HEK293 (cell line): Measurements from ENCODE around the gene CHI3L1.

Source experiments
- CTCF ChIA-PET: fragments of 350-600 bp; formaldehyde crosslinking; extraction: SDS; loops from one replicate; lab custom pipeline; 2021; ENCODE audit warnings: antibody characterized with exemption; lab: Yijun Ruan, JAX
- POLR2A ChIA-PET: fragments of 300-600 bp; formaldehyde crosslinking; extraction: SDS; loops from one replicate; lab custom pipeline; 2020; ENCODE audit warnings: antibody characterized with exemption, inconsistent platforms; lab: Yijun Ruan, JAX
- H3K27ac ChIP-seq: fragments of 200-500 bp; sonication (Bioruptor generic); 2 replicates; pipeline ENCODE4 v1.5.1; 2014; ENCODE audit warnings: low read depth, low read length, control low read depth, inconsistent platforms; ENCODE audit errors: extremely low read depth
- H3K36me3 ChIP-seq, 2 experiments: fragments of 200-500 bp in 1 of 2; sonication (Bioruptor generic) in 1 of 2; 1 replicate in 1 of 2; 2 replicates in 1 of 2; pipeline ENCODE4 v1.5.1; 2014 to 2017; ENCODE audit warnings: inconsistent platforms in 2 of 2, low read length in 2 of 2; ENCODE audit not compliant: control insufficient read depth in 2 of 2, insufficient read depth in 1 of 2
- H3K4me1 ChIP-seq: fragments of 200-500 bp; sonication (Bioruptor generic); 2 replicates; pipeline ENCODE4 v1.5.1; 2014; ENCODE audit warnings: mild to moderate bottlenecking, low read length, inconsistent platforms; ENCODE audit not compliant: control insufficient read depth, insufficient read depth
- H3K4me3 ChIP-seq: 2 replicates; pipeline ENCODE4 v1.5.1; 2011; ENCODE audit warnings: low read depth, mild to moderate bottlenecking, control low read depth, low read length, moderate library complexity
- H3K9me3 ChIP-seq: fragments of 200-500 bp; sonication (Bioruptor generic); 2 replicates; pipeline ENCODE4 v1.5.1; 2014; ENCODE audit warnings: low read depth, low read length, inconsistent platforms; ENCODE audit not compliant: control insufficient read depth, insufficient read depth
- GLIS1 ChIP-seq: fragments of 450-650 bp; formaldehyde crosslinking; IDR thresholded peaks from 2 replicates; pipeline ENCODE4 v1.5.1; 2016; ENCODE audit warnings: missing biosample characterization, missing genetic modification characterization
- GLIS2 ChIP-seq: fragments of 450-650 bp; formaldehyde crosslinking; IDR thresholded peaks from 2 replicates; pipeline ENCODE4 v1.5.1; 2016; ENCODE audit warnings: missing biosample characterization, missing genetic modification characterization
- IKZF3 ChIP-seq: fragments of 450-650 bp; IDR thresholded peaks from 2 replicates; pipeline ENCODE4 v1.5.0; 2018; ENCODE audit warnings: missing biosample characterization, mild to moderate bottlenecking, missing genetic modification characterization, moderate library complexity
- KLF1 ChIP-seq: fragments of 450-650 bp; formaldehyde crosslinking; IDR thresholded peaks from 2 replicates; pipeline ENCODE4 v1.5.1; 2016; ENCODE audit warnings: missing biosample characterization, missing genetic modification characterization
- KLF7 ChIP-seq: fragments of 450-650 bp; formaldehyde crosslinking; IDR thresholded peaks from 2 replicates; pipeline ENCODE4 v1.5.1; 2016; ENCODE audit warnings: missing biosample characterization, missing genetic modification characterization, borderline replicate concordance
- OSR2 ChIP-seq: fragments of 450-650 bp; formaldehyde crosslinking; IDR thresholded peaks from 2 replicates; pipeline ENCODE4 v1.5.1; 2016; ENCODE audit warnings: missing biosample characterization, missing genetic modification characterization
- SP3 ChIP-seq: fragments of 450-650 bp; formaldehyde crosslinking; IDR thresholded peaks from 2 replicates; pipeline ENCODE4 v1.5.1; 2016; ENCODE audit warnings: missing biosample characterization, missing genetic modification characterization
- ZFP69B ChIP-seq: fragments of 450-650 bp; formaldehyde crosslinking; IDR thresholded peaks from 2 replicates; pipeline ENCODE4 v1.5.1; 2016; ENCODE audit warnings: missing biosample characterization, missing genetic modification characterization
- ZNF10 ChIP-seq: fragments of 450-650 bp; formaldehyde crosslinking; IDR thresholded peaks from 2 replicates; pipeline ENCODE4 v1.5.1; 2017; ENCODE audit warnings: missing biosample characterization, missing genetic modification characterization
- ZNF121 ChIP-seq: fragments of 450-650 bp; formaldehyde crosslinking; IDR thresholded peaks from 2 replicates; pipeline ENCODE4 v1.5.1; 2016; ENCODE audit warnings: missing biosample characterization, missing genetic modification characterization
- ZNF140 ChIP-seq: fragments of 450-650 bp; formaldehyde crosslinking; IDR thresholded peaks from 2 replicates; pipeline ENCODE4 v1.5.1; 2016; ENCODE audit warnings: missing biosample characterization, missing genetic modification characterization
- ZNF184 ChIP-seq: fragments of 450-650 bp; IDR thresholded peaks from 2 replicates; pipeline ENCODE4 v1.5.1; 2018; ENCODE audit warnings: missing biosample characterization, mild to moderate bottlenecking, missing genetic modification characterization
- ZNF423 ChIP-seq: fragments of 450-650 bp; formaldehyde crosslinking; IDR thresholded peaks from 2 replicates; pipeline ENCODE4 v1.5.1; 2016; ENCODE audit warnings: missing biosample characterization, missing genetic modification characterization
- ZNF501 ChIP-seq: fragments of 450-650 bp; formaldehyde crosslinking; IDR thresholded peaks from 2 replicates; pipeline ENCODE4 v1.5.1; 2016; ENCODE audit warnings: missing biosample characterization, missing genetic modification characterization
- ZNF600 ChIP-seq: fragments of 450-650 bp; formaldehyde crosslinking; IDR thresholded peaks from 2 replicates; pipeline ENCODE4 v1.5.1; 2016; ENCODE audit warnings: missing biosample characterization, missing genetic modification characterization
- ZNF626 ChIP-seq: fragments of 450-650 bp; sonication (Bioruptor Pico); formaldehyde crosslinking; IDR thresholded peaks from 2 replicates; pipeline ENCODE4 v1.5.1; 2018; ENCODE audit warnings: missing biosample characterization, missing genetic modification characterization, inconsistent platforms
- TF ChIP-seq, protein P1 (sequence below): fragments of 450-650 bp; formaldehyde crosslinking; IDR thresholded peaks from 2 replicates; pipeline ENCODE4 v1.5.1; 2016; ENCODE audit warnings: missing biosample characterization, missing genetic modification characterization
- TF ChIP-seq, protein P2 (sequence below): fragments of 450-650 bp; formaldehyde crosslinking; IDR thresholded peaks from 2 replicates; pipeline ENCODE4; 2016; ENCODE audit warnings: missing biosample characterization, missing genetic modification characterization
- TF ChIP-seq, protein P3 (sequence below): fragments of 450-650 bp; formaldehyde crosslinking; IDR thresholded peaks from 2 replicates; pipeline ENCODE4 v1.5.1; 2016; ENCODE audit warnings: missing biosample characterization, missing genetic modification characterization
- TF ChIP-seq, protein P4 (sequence below): fragments of 450-650 bp; formaldehyde crosslinking; IDR thresholded peaks from 2 replicates; pipeline ENCODE4 v1.5.1; 2016; ENCODE audit warnings: missing biosample characterization, missing genetic modification characterization
- TF ChIP-seq, protein P5 (sequence below): fragments of 450-650 bp; formaldehyde crosslinking; IDR thresholded peaks from 2 replicates; pipeline ENCODE4 v1.5.1; 2016; ENCODE audit warnings: missing biosample characterization, missing genetic modification characterization
- TF ChIP-seq, protein P6 (sequence below): fragments of 450-650 bp; formaldehyde crosslinking; IDR thresholded peaks from 2 replicates; pipeline ENCODE4 v1.5.1; 2016; ENCODE audit warnings: missing biosample characterization, missing genetic modification characterization

CHI3L1 gene

DNA sequence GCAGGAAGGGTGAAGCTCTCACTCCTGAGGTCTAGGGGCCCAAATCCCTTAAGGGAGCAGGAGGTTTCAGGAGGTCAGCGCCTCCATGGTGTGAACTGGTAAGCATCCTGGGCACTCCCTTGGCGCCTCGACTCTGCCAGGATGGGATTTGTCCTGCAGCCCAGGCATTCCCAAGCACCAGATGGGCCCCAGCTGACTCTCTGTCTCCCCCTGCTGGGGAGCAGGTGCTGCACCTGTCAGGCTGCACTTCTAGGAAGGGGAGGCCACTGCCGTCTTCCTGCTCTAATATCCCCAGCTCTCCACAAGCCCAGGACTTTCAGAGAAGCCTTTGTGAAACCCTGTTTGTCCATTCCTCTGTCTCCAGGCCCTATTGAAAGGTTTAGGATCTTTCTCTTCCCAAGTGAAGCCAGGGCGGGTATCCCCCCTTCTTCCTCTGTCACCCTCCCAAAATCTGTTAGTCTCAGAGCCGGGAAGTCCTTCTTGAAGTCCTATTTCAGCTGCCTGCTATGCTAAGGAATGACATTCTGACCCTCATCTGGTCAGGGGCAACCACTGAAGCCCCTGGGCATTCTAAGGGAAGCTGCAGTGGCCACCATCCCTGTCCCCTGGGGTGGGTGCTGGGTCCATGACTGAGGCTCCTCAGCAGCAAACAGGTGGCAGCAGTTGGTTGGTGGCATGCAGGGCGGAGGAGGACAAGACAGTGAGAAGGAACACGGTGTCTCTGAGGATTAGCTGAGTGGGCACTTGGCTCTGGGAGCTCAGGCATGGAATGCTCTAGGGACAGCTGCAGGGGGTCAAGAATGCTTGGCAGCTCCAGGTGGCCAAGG, 14.1 kb downstream of the CHI3L1 start (continued):
- TF ChIP-seq KLF1 (tag by site-specific recombination) (no peak), ZNF121 (no peak), KLF7 (no peak), GLIS2 (0 out of 2 replicates have a peak, but pooled peaks have one; percentile 10), ZNF626 (tag by site-specific recombination) (no peak), ZFP69B (tag by site-specific recombination) (peak; percentile 98), ZNF10 (peak; percentile 49; the same call in 1 of the 2 replicates), ZNF184 (tag by site-specific recombination) (no peak), OSR2 (no peak), ZNF600 (tag by site-specific recombination) (peak; percentile 21; the same call in 1 of the 2 replicates), IKZF3 (peak; percentile 69), GLIS1 (peak; percentile 88), ZNF423 (tag by site-specific recombination) (no peak)
- TF ChIP-seq, protein P1, sequence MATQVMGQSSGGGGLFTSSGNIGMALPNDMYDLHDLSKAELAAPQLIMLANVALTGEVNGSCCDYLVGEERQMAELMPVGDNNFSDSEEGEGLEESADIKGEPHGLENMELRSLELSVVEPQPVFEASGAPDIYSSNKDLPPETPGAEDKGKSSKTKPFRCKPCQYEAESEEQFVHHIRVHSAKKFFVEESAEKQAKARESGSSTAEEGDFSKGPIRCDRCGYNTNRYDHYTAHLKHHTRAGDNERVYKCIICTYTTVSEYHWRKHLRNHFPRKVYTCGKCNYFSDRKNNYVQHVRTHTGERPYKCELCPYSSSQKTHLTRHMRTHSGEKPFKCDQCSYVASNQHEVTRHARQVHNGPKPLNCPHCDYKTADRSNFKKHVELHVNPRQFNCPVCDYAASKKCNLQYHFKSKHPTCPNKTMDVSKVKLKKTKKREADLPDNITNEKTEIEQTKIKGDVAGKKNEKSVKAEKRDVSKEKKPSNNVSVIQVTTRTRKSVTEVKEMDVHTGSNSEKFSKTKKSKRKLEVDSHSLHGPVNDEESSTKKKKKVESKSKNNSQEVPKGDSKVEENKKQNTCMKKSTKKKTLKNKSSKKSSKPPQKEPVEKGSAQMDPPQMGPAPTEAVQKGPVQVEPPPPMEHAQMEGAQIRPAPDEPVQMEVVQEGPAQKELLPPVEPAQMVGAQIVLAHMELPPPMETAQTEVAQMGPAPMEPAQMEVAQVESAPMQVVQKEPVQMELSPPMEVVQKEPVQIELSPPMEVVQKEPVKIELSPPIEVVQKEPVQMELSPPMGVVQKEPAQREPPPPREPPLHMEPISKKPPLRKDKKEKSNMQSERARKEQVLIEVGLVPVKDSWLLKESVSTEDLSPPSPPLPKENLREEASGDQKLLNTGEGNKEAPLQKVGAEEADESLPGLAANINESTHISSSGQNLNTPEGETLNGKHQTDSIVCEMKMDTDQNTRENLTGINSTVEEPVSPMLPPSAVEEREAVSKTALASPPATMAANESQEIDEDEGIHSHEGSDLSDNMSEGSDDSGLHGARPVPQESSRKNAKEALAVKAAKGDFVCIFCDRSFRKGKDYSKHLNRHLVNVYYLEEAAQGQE (tag by site-specific recombination) = no peak
- TF ChIP-seq, protein P2, sequence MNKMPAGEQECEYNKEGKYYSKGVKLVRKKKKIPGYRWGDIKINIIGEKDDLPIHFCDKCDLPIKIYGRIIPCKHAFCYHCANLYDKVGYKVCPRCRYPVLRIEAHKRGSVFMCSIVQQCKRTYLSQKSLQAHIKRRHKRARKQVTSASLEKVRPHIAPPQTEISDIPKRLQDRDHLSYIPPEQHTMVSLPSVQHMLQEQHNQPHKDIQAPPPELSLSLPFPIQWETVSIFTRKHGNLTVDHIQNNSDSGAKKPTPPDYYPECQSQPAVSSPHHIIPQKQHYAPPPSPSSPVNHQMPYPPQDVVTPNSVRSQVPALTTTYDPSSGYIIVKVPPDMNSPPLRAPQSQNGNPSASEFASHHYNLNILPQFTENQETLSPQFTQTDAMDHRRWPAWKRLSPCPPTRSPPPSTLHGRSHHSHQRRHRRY = no peak
- TF ChIP-seq, protein P3, sequence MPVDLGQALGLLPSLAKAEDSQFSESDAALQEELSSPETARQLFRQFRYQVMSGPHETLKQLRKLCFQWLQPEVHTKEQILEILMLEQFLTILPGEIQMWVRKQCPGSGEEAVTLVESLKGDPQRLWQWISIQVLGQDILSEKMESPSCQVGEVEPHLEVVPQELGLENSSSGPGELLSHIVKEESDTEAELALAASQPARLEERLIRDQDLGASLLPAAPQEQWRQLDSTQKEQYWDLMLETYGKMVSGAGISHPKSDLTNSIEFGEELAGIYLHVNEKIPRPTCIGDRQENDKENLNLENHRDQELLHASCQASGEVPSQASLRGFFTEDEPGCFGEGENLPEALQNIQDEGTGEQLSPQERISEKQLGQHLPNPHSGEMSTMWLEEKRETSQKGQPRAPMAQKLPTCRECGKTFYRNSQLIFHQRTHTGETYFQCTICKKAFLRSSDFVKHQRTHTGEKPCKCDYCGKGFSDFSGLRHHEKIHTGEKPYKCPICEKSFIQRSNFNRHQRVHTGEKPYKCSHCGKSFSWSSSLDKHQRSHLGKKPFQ (tag by site-specific recombination) = peak; percentile 78
- TF ChIP-seq, protein P4, sequence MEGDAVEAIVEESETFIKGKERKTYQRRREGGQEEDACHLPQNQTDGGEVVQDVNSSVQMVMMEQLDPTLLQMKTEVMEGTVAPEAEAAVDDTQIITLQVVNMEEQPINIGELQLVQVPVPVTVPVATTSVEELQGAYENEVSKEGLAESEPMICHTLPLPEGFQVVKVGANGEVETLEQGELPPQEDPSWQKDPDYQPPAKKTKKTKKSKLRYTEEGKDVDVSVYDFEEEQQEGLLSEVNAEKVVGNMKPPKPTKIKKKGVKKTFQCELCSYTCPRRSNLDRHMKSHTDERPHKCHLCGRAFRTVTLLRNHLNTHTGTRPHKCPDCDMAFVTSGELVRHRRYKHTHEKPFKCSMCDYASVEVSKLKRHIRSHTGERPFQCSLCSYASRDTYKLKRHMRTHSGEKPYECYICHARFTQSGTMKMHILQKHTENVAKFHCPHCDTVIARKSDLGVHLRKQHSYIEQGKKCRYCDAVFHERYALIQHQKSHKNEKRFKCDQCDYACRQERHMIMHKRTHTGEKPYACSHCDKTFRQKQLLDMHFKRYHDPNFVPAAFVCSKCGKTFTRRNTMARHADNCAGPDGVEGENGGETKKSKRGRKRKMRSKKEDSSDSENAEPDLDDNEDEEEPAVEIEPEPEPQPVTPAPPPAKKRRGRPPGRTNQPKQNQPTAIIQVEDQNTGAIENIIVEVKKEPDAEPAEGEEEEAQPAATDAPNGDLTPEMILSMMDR (tag by site-specific recombination) = peak; percentile 85

DNA sequence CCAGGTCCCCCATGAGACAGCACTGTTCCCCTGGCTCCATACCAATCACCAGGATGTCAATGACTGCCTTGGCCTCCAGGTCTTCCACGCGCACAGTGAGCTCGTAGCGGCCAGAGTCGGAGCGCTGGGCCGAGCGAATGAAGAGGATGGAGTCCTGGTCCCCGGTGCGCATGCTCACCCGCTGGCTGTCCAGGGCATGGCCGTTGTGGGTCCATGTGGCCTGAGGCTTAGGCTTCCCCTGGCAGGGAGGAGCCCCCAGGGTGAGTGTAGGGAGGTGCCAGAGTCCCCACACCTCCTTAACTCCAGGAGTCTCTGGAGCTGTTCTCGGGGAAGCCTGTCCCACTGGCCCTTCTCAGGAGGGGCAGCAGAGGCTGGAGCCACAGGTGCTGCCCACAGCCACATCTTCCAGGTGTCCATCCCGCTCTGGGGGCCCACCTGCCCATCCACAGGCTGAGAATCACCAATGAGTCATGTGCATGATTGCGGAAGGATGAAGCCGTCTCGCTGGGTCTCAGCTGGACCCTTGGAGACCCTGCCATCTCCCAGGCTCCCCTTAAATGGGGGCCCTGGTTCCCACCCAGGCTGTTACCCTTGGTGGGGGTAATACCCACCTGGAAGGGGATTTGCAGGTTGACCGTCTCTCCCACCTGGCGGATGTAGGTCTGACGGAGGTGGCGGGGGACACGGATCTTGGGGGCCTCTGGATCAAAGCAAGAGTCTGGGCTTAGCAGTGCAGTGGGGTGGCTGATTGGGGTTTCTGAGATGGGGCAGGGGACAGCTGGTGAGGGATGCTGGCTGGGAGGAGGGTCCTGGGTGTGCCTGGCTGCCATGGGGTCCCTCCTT, 14.9 kb downstream of the CHI3L1 start:
- TF ChIP-seq ZNF140 (tag by site-specific recombination) (no peak), ZNF501 (no peak), ZNF184 (tag by site-specific recombination) (no peak), SP3 (tag by site-specific recombination) (no peak), ZNF10 (no peak)
- TF ChIP-seq, protein P5, sequence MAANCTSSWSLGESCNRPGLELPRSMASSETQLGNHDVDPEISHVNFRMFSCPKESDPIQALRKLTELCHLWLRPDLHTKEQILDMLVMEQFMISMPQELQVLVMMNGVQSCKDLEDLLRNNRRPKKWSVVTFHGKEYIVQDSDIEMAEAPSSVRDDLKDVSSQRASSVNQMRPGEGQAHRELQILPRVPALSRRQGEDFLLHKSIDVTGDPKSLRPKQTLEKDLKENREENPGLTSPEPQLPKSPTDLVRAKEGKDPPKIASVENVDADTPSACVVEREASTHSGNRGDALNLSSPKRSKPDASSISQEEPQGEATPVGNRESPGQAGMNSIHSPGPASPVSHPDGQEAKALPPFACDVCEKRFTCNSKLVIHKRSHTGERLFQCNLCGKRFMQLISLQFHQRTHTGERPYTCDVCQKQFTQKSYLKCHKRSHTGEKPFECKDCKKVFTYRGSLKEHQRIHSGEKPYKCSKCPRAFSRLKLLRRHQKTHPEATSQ (tag by site-specific recombination) = no peak
- TF ChIP-seq, protein P6, sequence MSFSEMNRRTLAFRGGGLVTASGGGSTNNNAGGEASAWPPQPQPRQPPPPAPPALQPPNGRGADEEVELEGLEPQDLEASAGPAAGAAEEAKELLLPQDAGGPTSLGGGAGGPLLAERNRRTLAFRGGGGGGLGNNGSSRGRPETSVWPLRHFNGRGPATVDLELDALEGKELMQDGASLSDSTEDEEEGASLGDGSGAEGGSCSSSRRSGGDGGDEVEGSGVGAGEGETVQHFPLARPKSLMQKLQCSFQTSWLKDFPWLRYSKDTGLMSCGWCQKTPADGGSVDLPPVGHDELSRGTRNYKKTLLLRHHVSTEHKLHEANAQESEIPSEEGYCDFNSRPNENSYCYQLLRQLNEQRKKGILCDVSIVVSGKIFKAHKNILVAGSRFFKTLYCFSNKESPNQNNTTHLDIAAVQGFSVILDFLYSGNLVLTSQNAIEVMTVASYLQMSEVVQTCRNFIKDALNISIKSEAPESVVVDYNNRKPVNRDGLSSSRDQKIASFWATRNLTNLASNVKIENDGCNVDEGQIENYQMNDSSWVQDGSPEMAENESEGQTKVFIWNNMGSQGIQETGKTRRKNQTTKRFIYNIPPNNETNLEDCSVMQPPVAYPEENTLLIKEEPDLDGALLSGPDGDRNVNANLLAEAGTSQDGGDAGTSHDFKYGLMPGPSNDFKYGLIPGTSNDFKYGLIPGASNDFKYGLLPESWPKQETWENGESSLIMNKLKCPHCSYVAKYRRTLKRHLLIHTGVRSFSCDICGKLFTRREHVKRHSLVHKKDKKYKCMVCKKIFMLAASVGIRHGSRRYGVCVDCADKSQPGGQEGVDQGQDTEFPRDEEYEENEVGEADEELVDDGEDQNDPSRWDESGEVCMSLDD (tag by site-specific recombination) = no peak
- TF ChIP-seq, all 188 proteins: peak for 0
- H3K4me1 ChIP-seq = no peaks in the 10 kb centered on the region
- H3K4me3 ChIP-seq = no peak overlapping the region
- H3K9me3 ChIP-seq = no peaks in the 10 kb centered on the region
- POLR2A ChIA-PET = no interaction called here
- CTCF ChIA-PET = interaction anchor here (0.5 to 7.5 kb wide), 42 partner anchors 8 to 185 kb away, joined by 3 to 113 read pairs (median 6); partner anchors contain the start of gene ADORA1
- H3K27ac ChIP-seq = no peak overlapping the region
- H3K36me3 ChIP-seq = no peaks in the 10 kb centered on the region
